HG03103 (cell line): ENCODE measurements around the gene TNFSF11.
A peak's percentile ranks its signal among the peaks of the same experiment; 100 is the strongest.

Experiments used
- ATAC-seq: cut with Tn5 transposase; IDR thresholded peaks from one replicate; pipeline ENCODE4 v1.9.1; 2021; ENCODE audit warnings: low read depth; ENCODE audit not compliant: unreplicated experiment

Gene TNFSF11

GRCh38 chr13:42574011-42574410, at the start of gene TNFSF11:
Gene TNFSF11 (plus strand): TSS chr13:42574152. CDS start chr13:42574304, 152 bp downstream.
- peak; percentile 21 for ATAC-seq

- no peak for ATAC-seq
These were observed 49.4 kb upstream of the TNFSF11 start for GRCh38 chr13:42524487-42525034.

- no peak for ATAC-seq
These were observed 48.9 kb upstream of the TNFSF11 start for GRCh38 chr13:42525035-42525504.

- no peak for ATAC-seq
These were observed 47.7 kb upstream of the TNFSF11 start for GRCh38 chr13:42526276-42526675.

GRCh38 chr13:42526804-42527203, 47.1 kb upstream of the TNFSF11 start:
- no peak for ATAC-seq

GRCh38 chr13:42532561-42533335, 41.2 kb upstream of the TNFSF11 start:
- ATAC-seq = no peak

GRCh38 chr13:42533336-42533591, 40.7 kb upstream of the TNFSF11 start:
- no peak for ATAC-seq

GRCh38 chr13:42534785-42535184, 39.2 kb upstream of the TNFSF11 start:
- no peak for ATAC-seq

GRCh38 chr13:42538996-42539395, 35.0 kb upstream of the TNFSF11 start:
- no peak for ATAC-seq

GRCh38 chr13:42539670-42540069, 34.3 kb upstream of the TNFSF11 start:
- ATAC-seq = no peak

GRCh38 chr13:42543215-42543797, 30.6 kb upstream of the TNFSF11 start:
- no peak for ATAC-seq

GRCh38 chr13:42544246-42544926, 29.6 kb upstream of the TNFSF11 start:
- ATAC-seq = no peak

GRCh38 chr13:42545842-42546241, 28.1 kb upstream of the TNFSF11 start:
- ATAC-seq = no peak

- ATAC-seq = no peak
These were observed 26.3 kb upstream of the TNFSF11 start for GRCh38 chr13:42547612-42548011.

GRCh38 chr13:42548731-42549551, 25.0 kb upstream of the TNFSF11 start:
- ATAC-seq = peak; percentile 95

GRCh38 chr13:42549552-42549936, 24.4 kb upstream of the TNFSF11 start:
- ATAC-seq = no peak

- ATAC-seq = no peak
These were observed 22.3 kb upstream of the TNFSF11 start for GRCh38 chr13:42551611-42552010.

- no peak for ATAC-seq
These were observed 20.6 kb upstream of the TNFSF11 start for GRCh38 chr13:42553098-42554046.

- ATAC-seq = no peak
These were observed 14.9 kb upstream of the TNFSF11 start for GRCh38 chr13:42559057-42559456.
